ENCODE data around the gene ZNF425.
"Not testable (repeated sequence)": the region's sequence is repeated elsewhere in the genome, so short reads cannot be mapped to it uniquely, and the experiment has no call there.

ZNF425 gene

GRCh38 chr7:149097088-149097487 lies 29.0 kb downstream of the ZNF425 start:
- Histone ChIP-seq H3K4me3 (ENCODE audit: insufficient read depth, low read depth, low read length) (no peak overlapping the region), H3K27me3 (ENCODE audit: control insufficient read depth, insufficient read depth, low read length, poor library complexity, severe bottlenecking) (no peaks in the 10 kb centered on the region), H3K4me1 (ENCODE audit: control insufficient read depth, insufficient read depth, low read length) (no peaks in the 10 kb centered on the region), H3K27ac (ENCODE audit: insufficient read depth, low read depth, low read length, poor library complexity, severe bottlenecking) (no peak overlapping the region), H3K36me3 (ENCODE audit: control insufficient read depth, insufficient read depth, low read length) (no peaks in the 10 kb centered on the region), H3K9me3 (ENCODE audit: control insufficient read depth, low read length) (no peaks in the 10 kb centered on the region)
- WGBS, 2 experiments: 78% methylated on average over 4 of the region's 4 CpGs

GRCh38 chr7:149093228-149093627 lies 32.9 kb downstream of the ZNF425 start:
- Histone ChIP-seq H3K27ac (ENCODE audit: insufficient read depth, low read depth, low read length, poor library complexity, severe bottlenecking) (no peak overlapping the region), H3K4me3 (ENCODE audit: insufficient read depth, low read depth, low read length) (no peak overlapping the region), H3K36me3 (ENCODE audit: control insufficient read depth, insufficient read depth, low read length) (no peaks in the 10 kb centered on the region), H3K4me1 (ENCODE audit: control insufficient read depth, insufficient read depth, low read length) (no peaks in the 10 kb centered on the region), H3K27me3 (ENCODE audit: control insufficient read depth, insufficient read depth, low read length, poor library complexity, severe bottlenecking) (no peaks in the 10 kb centered on the region), H3K9me3 (ENCODE audit: control insufficient read depth, low read length) (no peaks in the 10 kb centered on the region)
- 76 to 80% methylated on average over 4 of the region's 4 CpGs for WGBS, 2 experiments

GRCh38 chr7:149092244-149092643 lies 33.9 kb downstream of the ZNF425 start:
- not testable (repeated sequence) for H3K9me3 ChIP-seq (ENCODE audit: control insufficient read depth, low read length); H3K27me3 ChIP-seq (ENCODE audit: control insufficient read depth, insufficient read depth, low read length, poor library complexity, severe bottlenecking); H3K4me1 ChIP-seq (ENCODE audit: control insufficient read depth, insufficient read depth, low read length); H3K4me3 ChIP-seq (ENCODE audit: insufficient read depth, low read depth, low read length); H3K36me3 ChIP-seq (ENCODE audit: control insufficient read depth, insufficient read depth, low read length); H3K27ac ChIP-seq (ENCODE audit: insufficient read depth, low read depth, low read length, poor library complexity, severe bottlenecking)
- 91 to 94% methylated on average over 19 to 20 of the region's 20 CpGs for WGBS, 2 experiments

GRCh38 chr7:149090397-149091195 lies 35.5 kb downstream of the ZNF425 start, which contains the start of gene ZNF786:
Gene ZNF786, minus strand, starts transcription at chr7:149090718. Its CDS starts 78 bp downstream, at chr7:149090640.
- 0% methylated on average over 77 of the region's 77 CpGs for whole genome bisulfite sequencing, 2 experiments
- H3K4me1 ChIP-seq (ENCODE audit: control insufficient read depth, insufficient read depth, low read length): no peaks in the 10 kb centered on the region
- H3K27me3 ChIP-seq (ENCODE audit: control insufficient read depth, insufficient read depth, low read length, poor library complexity, severe bottlenecking): no peaks in the 10 kb centered on the region
- H3K9me3 ChIP-seq (ENCODE audit: control insufficient read depth, low read length): no peaks in the 10 kb centered on the region
- H3K36me3 ChIP-seq (ENCODE audit: control insufficient read depth, insufficient read depth, low read length): no peaks in the 10 kb centered on the region
- H3K27ac ChIP-seq (ENCODE audit: insufficient read depth, low read depth, low read length, poor library complexity, severe bottlenecking): peak within 1 kb of the TSS; percentile 94
- peak within 1 kb of the TSS; percentile 93 for H3K4me3 ChIP-seq (ENCODE audit: insufficient read depth, low read depth, low read length)

- no peak overlapping the region for H3K4me3 ChIP-seq (ENCODE audit: insufficient read depth, low read depth, low read length)
- 98% methylated on average over 6 of the region's 6 CpGs for WGBS, 2 experiments
- H3K27ac ChIP-seq (ENCODE audit: insufficient read depth, low read depth, low read length, poor library complexity, severe bottlenecking): no peak overlapping the region
- H3K27me3 ChIP-seq (ENCODE audit: control insufficient read depth, insufficient read depth, low read length, poor library complexity, severe bottlenecking): no peaks in the 10 kb centered on the region
- H3K36me3 ChIP-seq (ENCODE audit: control insufficient read depth, insufficient read depth, low read length): peaks cover 11% of the 10 kb centered on the region
- no peaks in the 10 kb centered on the region for H3K4me1 ChIP-seq (ENCODE audit: control insufficient read depth, insufficient read depth, low read length)
- no peaks in the 10 kb centered on the region for H3K9me3 ChIP-seq (ENCODE audit: control insufficient read depth, low read length)
Measured at GRCh38 chr7:149087376-149087775, 38.7 kb downstream of the ZNF425 start.

- peaks cover 11% of the 10 kb centered on the region for H3K36me3 ChIP-seq (ENCODE audit: control insufficient read depth, insufficient read depth, low read length)
- H3K4me3 ChIP-seq (ENCODE audit: insufficient read depth, low read depth, low read length): no peak overlapping the region
- H3K9me3 ChIP-seq (ENCODE audit: control insufficient read depth, low read length): no peaks in the 10 kb centered on the region
- H3K27ac ChIP-seq (ENCODE audit: insufficient read depth, low read depth, low read length, poor library complexity, severe bottlenecking): no peak overlapping the region
- WGBS, 2 experiments: 91 to 93% methylated on average over 1 of the region's 1 CpG
- no peaks in the 10 kb centered on the region for H3K27me3 ChIP-seq (ENCODE audit: control insufficient read depth, insufficient read depth, low read length, poor library complexity, severe bottlenecking)
- no peaks in the 10 kb centered on the region for H3K4me1 ChIP-seq (ENCODE audit: control insufficient read depth, insufficient read depth, low read length)
Measured at GRCh38 chr7:149085866-149086265, 40.3 kb downstream of the ZNF425 start.

GRCh38 chr7:149084407-149084806 lies 41.7 kb downstream of the ZNF425 start:
- H3K4me3 ChIP-seq (ENCODE audit: insufficient read depth, low read depth, low read length): no peak overlapping the region
- H3K9me3 ChIP-seq (ENCODE audit: control insufficient read depth, low read length): no peaks in the 10 kb centered on the region
- H3K27me3 ChIP-seq (ENCODE audit: control insufficient read depth, insufficient read depth, low read length, poor library complexity, severe bottlenecking): no peaks in the 10 kb centered on the region
- no peak overlapping the region for H3K27ac ChIP-seq (ENCODE audit: insufficient read depth, low read depth, low read length, poor library complexity, severe bottlenecking)
- 97 to 100% methylated on average over 2 of the region's 2 CpGs for WGBS, 2 experiments
- no peaks in the 10 kb centered on the region for H3K4me1 ChIP-seq (ENCODE audit: control insufficient read depth, insufficient read depth, low read length)
- H3K36me3 ChIP-seq (ENCODE audit: control insufficient read depth, insufficient read depth, low read length): peaks cover 19% of the 10 kb centered on the region

- no peak overlapping the region for H3K4me3 ChIP-seq (ENCODE audit: insufficient read depth, low read depth, low read length)
- H3K9me3 ChIP-seq (ENCODE audit: control insufficient read depth, low read length): no peaks in the 10 kb centered on the region
- no peaks in the 10 kb centered on the region for H3K4me1 ChIP-seq (ENCODE audit: control insufficient read depth, insufficient read depth, low read length)
- WGBS, 2 experiments: 92 to 94% methylated on average over 6 of the region's 6 CpGs
- H3K27ac ChIP-seq (ENCODE audit: insufficient read depth, low read depth, low read length, poor library complexity, severe bottlenecking): no peak overlapping the region
- peaks cover 22% of the 10 kb centered on the region for H3K36me3 ChIP-seq (ENCODE audit: control insufficient read depth, insufficient read depth, low read length)
- no peaks in the 10 kb centered on the region for H3K27me3 ChIP-seq (ENCODE audit: control insufficient read depth, insufficient read depth, low read length, poor library complexity, severe bottlenecking)
Measured at GRCh38 chr7:149081914-149082313, 44.2 kb downstream of the ZNF425 start.

- no peaks in the 10 kb centered on the region for H3K4me1 ChIP-seq (ENCODE audit: control insufficient read depth, insufficient read depth, low read length)
- 90% methylated on average over 8 to 9 of the region's 9 CpGs for WGBS, 2 experiments
- H3K27me3 ChIP-seq (ENCODE audit: control insufficient read depth, insufficient read depth, low read length, poor library complexity, severe bottlenecking): no peaks in the 10 kb centered on the region
- H3K36me3 ChIP-seq (ENCODE audit: control insufficient read depth, insufficient read depth, low read length): peaks cover 14% of the 10 kb centered on the region
- no peak overlapping the region for H3K4me3 ChIP-seq (ENCODE audit: insufficient read depth, low read depth, low read length)
- H3K9me3 ChIP-seq (ENCODE audit: control insufficient read depth, low read length): no peaks in the 10 kb centered on the region
- no peak overlapping the region for H3K27ac ChIP-seq (ENCODE audit: insufficient read depth, low read depth, low read length, poor library complexity, severe bottlenecking)
Measured at GRCh38 chr7:149077594-149077993, 48.5 kb downstream of the ZNF425 start.

GRCh38 chr7:149075286-149075685 lies 50.8 kb downstream of the ZNF425 start:
- Histone ChIP-seq H3K4me1 (ENCODE audit: control insufficient read depth, insufficient read depth, low read length) (no peaks in the 10 kb centered on the region), H3K9me3 (ENCODE audit: control insufficient read depth, low read length) (no peaks in the 10 kb centered on the region), H3K27me3 (ENCODE audit: control insufficient read depth, insufficient read depth, low read length, poor library complexity, severe bottlenecking) (no peaks in the 10 kb centered on the region), H3K4me3 (ENCODE audit: insufficient read depth, low read depth, low read length) (no peak overlapping the region), H3K36me3 (ENCODE audit: control insufficient read depth, insufficient read depth, low read length) (peaks cover 27% of the 10 kb centered on the region), H3K27ac (ENCODE audit: insufficient read depth, low read depth, low read length, poor library complexity, severe bottlenecking) (no peak overlapping the region)
- WGBS, 2 experiments: 87 to 97% methylated on average over 2 of the region's 2 CpGs

Measured in ectodermal cell (in vitro differentiated cells).